GM18951 (cell line): ENCODE measurements around the gene GPR89A.

Source experiments
- POLR2A ChIP-seq: IDR thresholded peaks from 4 replicates; pipeline ENCODE4 v1.6.1; 2011; ENCODE audit warnings: mild to moderate bottlenecking; ENCODE audit not compliant: insufficient read length, insufficient read depth; ENCODE audit errors: extremely low read depth
- in situ Hi-C: fragments of 300-500 bp; cut with MboI; formaldehyde crosslinking; loops from one replicate; pipeline ENCODE4 v1.12.0; 2022; ENCODE audit warnings: low sequenced_read_pairs, mixed read lengths, inconsistent platforms; ENCODE audit not compliant: unreplicated experiment

Gene GPR89A

GRCh38 chr1:145702826-145703225, 95.0 kb downstream of the GPR89A start:
- in situ Hi-C loops = loop anchor here (25.0 kb wide), 1 partner anchor 116 kb away; no protein-coding TSS in a partner anchor
- TF ChIP-seq POLR2A = no peak

- in situ Hi-C loops = loop anchor here (25.0 kb wide), 1 partner anchor 118 kb away; no protein-coding TSS in a partner anchor
- TF ChIP-seq POLR2A = no peak
Observed at GRCh38 chr1:145705622-145706021, 97.8 kb downstream of the GPR89A start.

DNA sequence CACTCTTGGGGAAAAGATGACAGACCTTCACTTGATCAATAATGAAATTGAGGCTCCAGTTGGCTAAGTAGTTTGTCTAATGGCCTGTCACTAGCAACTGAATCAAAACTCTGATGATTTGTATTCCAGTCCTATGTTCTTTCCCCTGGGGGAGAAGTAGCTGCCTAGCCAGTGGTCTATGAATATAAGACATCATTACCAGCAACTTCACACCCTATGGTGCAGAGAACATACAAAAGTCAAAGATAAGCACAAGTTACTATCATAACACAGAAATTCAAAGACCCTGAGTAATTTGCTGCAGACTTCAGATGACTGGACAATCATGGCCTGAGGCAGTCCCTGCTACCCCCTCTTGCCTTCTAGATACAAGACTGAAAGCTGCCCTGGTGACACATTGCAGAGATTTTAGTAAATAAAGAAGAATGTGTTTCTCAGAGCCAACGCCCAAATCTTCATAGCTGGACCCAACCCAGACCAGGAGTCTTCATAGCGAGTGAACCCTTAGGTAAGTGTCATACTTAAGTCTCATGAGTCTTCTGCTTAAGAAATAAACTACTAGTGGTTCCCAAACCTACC, 98.4 kb downstream of the GPR89A start:
- in situ Hi-C loops = loop anchor here (25.0 kb wide), 1 partner anchor 119 kb away; no protein-coding TSS in a partner anchor
- no peak for TF ChIP-seq POLR2A

DNA sequence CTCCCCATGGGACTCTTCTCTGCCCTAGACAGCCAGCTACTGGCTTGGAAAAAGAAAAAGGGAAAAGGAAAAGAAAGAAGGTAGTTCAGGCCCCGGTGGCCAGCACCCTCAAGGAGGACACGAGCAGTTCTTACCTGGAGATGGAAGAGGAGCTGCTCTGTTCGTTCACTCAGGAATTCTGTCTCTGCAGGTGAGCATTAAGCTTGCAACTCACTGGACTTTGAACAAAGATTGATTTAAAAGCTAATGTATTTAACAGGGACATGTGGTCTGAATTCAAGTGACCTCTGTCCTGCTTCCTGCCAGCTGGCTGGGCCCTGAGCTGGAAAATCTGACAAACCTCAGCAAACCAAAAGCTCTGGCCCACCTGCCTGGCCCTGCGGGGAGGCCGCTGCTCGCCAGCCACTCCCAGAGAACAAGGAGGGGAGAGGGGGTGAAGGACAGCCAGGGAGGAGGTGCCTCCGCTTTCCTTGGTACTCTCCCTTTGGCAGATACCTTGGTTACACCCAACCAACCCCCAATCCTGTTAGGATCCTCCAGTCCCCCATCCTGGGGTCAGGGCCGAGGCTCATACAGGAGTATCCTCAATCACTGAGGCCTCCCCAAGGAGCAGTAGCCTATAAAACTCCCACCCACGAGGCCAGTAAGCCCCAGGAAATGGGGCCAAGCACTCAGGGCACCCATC, 99.5 kb downstream of the GPR89A start, which contains the start of gene PDZK1:
Gene PDZK1 (minus strand): TSS at position 186 of the 685 bp plus-strand sequence. CDS start 19,347 bp downstream, outside the sequence.
- in situ Hi-C loops = loop anchor here (25.0 kb wide), 1 partner anchor 120 kb away; no protein-coding TSS in a partner anchor
- no peak for TF ChIP-seq POLR2A

DNA sequence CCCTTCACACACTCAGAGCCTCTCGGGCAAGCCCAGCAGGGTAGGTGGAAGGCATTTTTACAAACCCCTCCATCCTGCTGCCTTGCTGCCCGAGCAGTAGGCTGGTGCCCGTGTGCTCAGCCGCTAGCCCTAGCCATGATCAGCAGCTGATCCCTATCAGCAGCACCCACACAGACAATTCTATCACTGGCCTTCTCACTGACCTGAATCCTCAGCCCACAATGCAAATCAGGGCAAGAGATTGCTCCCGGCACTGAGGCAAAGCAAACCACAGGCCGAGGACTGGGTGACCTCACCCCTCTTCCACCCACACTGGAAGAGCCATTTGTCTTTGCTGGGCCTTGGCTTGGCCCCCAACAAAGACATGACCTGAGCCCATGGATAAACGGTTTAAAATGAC, 100.3 kb downstream of the GPR89A start:
- in situ Hi-C loops = loop anchor here (25.0 kb wide), 1 partner anchor 121 kb away; no protein-coding TSS in a partner anchor
- no peak for TF ChIP-seq POLR2A

DNA sequence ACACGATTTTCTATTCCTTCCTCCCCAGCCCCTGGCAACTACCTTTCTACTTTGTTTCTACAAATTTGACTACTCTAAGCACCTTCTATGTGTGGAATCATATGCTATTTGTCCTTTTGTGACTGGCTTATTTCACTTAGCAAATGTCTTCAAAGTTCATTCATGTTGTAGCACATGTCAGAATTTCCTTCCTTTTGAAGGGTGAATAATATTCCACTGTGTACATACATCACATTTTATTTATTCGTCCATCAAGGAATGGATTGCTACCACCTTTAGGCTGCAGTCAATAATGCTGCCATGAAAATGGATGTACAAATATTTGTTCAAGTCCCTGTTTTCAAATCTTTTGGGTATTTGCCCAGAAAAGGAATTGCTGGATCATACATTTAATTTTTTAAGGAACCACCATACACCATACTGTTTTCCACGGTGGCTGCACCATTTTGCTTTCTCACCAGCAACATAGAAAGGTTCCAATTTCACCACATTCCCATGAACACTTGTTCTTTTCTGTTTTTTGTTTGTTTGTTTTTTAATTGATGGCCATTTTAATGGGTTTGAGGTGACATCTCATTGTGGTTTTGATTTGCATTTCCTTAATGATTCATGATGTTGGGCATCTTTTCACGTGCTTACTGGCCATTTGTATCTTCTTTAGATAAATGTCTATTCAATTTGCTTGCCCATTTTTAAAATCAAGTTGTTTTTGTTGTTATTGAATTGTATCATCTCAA, 102.7 kb downstream of the GPR89A start:
- in situ Hi-C loops = loop anchor here (25.0 kb wide), 1 partner anchor 123 kb away; no protein-coding TSS in a partner anchor
- TF ChIP-seq POLR2A = no peak

DNA sequence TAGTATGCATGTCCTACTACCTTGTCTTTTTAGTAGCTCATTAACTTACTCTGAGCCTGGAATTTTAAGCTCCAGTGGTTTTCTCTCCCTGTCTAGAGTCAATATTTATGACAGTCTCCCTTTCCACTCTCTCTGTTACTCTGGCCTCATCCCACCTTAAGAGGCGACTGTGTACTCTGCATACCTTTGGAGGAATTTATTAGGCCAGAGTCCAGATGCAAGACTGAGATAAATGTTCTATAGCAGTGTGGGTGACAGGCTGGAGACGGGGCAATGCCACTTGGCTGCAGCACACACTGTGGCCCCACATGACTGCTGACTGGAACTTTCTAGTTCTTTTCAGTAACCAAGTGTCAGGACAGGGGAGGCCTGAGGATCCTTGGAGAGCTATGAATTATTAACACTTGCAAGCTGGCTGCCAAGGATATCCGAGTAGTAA, 103.4 kb downstream of the GPR89A start:
- in situ Hi-C loops = loop anchor here (25.0 kb wide), 1 partner anchor 124 kb away; no protein-coding TSS in a partner anchor
- TF ChIP-seq POLR2A = no peak

DNA sequence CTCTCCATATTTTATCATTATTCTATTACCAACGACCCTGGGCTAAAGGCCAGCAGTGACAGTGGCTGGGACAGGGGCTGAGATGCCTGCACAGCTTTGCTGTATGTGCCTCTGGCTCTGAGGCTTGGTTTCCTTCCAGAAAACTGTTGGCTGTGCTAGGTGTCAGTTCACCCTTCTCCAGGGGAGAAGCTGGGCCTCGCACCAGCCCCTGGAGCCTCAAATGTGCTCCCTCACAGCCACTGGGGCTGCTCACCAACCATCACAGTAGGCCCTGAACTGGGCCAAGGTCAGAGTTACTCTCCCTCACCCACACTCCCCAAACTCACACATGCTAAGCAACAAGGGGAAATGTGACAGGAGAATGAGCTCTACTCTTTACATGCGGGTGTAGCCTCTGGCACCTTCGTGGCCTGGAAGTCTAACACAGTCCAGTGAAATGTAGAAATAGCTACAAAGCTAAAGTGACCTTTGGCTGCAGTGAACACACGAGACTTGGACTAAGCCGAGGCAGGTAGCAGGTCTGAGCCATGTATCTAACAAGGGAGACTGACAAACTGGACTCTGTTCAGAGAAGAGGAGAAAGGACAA, 106.8 kb downstream of the GPR89A start:
- in situ Hi-C loops = loop anchor here (25.0 kb wide), 1 partner anchor 127 kb away; no protein-coding TSS in a partner anchor

DNA sequence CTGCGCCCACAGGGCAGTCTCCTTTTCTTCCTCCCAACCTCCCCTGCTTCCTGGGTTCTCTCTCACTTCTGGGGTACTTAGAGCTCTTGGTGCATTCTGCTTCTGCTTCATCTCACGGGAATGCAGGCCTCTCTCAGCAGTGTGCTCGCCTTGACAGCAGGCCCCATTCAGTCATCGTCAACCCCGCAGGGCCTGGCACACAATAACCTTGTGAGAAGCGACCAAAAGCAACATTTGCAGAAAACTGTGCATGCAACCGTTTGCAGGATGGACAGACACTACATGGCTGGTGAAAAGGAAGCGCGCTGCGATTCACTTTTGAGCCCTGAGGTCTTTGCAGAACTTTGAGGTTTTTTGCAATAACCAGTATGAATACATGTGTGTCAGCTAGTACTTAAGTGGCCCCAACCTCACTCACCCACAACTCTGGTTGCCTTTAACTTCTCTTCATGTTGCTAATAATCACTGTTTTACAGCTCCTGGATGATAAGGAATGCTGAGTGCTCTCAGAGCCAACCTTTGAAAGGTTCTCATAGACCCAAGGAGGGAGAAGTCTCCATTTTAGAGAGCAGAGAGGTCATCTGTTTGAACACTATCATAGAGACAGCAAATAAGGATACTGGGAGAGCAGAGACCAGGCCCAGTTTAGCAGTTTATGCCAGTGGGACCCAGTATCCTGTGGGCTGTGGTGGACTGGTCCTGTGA, 109.0 kb downstream of the GPR89A start:
- no peak for TF ChIP-seq POLR2A
- in situ Hi-C loops = loop anchor here (25.0 kb wide), 1 partner anchor 129 kb away; no protein-coding TSS in a partner anchor

More for the DNA sequence above, 106.8 kb downstream of the GPR89A start:
- TF ChIP-seq POLR2A = no peak

DNA sequence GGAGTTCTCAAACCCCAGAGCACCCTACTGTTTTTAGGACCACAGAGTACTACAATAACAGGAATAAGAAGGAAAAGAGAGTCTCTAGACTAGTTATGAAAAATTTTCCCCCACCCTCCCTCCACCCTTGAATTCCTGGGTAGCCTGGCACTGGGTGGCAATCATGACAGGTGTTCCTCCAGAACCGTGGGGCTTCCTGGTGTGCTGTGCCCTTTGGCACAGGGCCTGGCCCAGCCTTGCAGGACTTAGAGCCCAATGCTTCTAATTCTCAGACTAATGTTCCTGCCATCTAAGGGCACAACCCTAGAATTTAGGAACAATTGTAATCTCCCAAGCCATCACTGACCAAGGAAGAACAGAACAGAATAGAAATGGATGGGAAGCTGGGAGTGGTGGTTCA, 110.0 kb downstream of the GPR89A start:
- in situ Hi-C loops = loop anchor here (25.0 kb wide), 1 partner anchor 131 kb away; no protein-coding TSS in a partner anchor
- no peak for TF ChIP-seq POLR2A

GRCh38 chr1:145718465-145718864, 110.7 kb downstream of the GPR89A start:
- in situ Hi-C loops = loop anchor here (25.0 kb wide), 1 partner anchor 131 kb away; no protein-coding TSS in a partner anchor
